ENCODE data around the gene SMLR1.

Gene SMLR1

GRCh38 chr6:130847001-130847910, 20.1 kb downstream of the SMLR1 start:
- in situ Hi-C loops (cut with MboI; ENCODE audit: low sequenced_read_pairs), result loop anchor here (25.0 kb wide), 1 partner anchor 810 kb away; no protein-coding TSS in a partner anchor

- in situ Hi-C loops (cut with MboI; ENCODE audit: low sequenced_read_pairs), result loop anchor here (25.0 kb wide), 1 partner anchor 812 kb away; no protein-coding TSS in a partner anchor
These were observed 21.7 kb downstream of the SMLR1 start for GRCh38 chr6:130848945-130849344.

GRCh38 chr6:130849594-130849993, 22.4 kb downstream of the SMLR1 start:
- in situ Hi-C loops (cut with MboI; ENCODE audit: low sequenced_read_pairs), result loop anchor here (25.0 kb wide), 1 partner anchor 812 kb away; no protein-coding TSS in a partner anchor

- in situ Hi-C loops (cut with MboI; ENCODE audit: low sequenced_read_pairs), result no loop called here
These were observed 23.8 kb downstream of the SMLR1 start for GRCh38 chr6:130851026-130851425.

- in situ Hi-C loops (cut with MboI; ENCODE audit: low sequenced_read_pairs), result no loop called here
These were observed 25.8 kb downstream of the SMLR1 start for GRCh38 chr6:130852844-130853554.

- in situ Hi-C loops (cut with MboI; ENCODE audit: low sequenced_read_pairs), result no loop called here
These were observed 26.5 kb downstream of the SMLR1 start for GRCh38 chr6:130853555-130854183.

GRCh38 chr6:130858054-130858453, 30.8 kb downstream of the SMLR1 start:
- in situ Hi-C loops (cut with MboI; ENCODE audit: low sequenced_read_pairs), result no loop called here

- in situ Hi-C loops (cut with MboI; ENCODE audit: low sequenced_read_pairs), result no loop called here
These were observed 31.4 kb downstream of the SMLR1 start for GRCh38 chr6:130858498-130859160.

GRCh38 chr6:130859161-130859867, 32.1 kb downstream of the SMLR1 start:
- in situ Hi-C loops (cut with MboI; ENCODE audit: low sequenced_read_pairs), result no loop called here

GRCh38 chr6:130862370-130862769, 35.2 kb downstream of the SMLR1 start:
- in situ Hi-C loops (cut with MboI; ENCODE audit: low sequenced_read_pairs), result no loop called here

GRCh38 chr6:130863415-130864230, 36.4 kb downstream of the SMLR1 start:
- in situ Hi-C loops (cut with MboI; ENCODE audit: low sequenced_read_pairs), result no loop called here

- in situ Hi-C loops (cut with MboI; ENCODE audit: low sequenced_read_pairs), result no loop called here
These were observed 37.1 kb downstream of the SMLR1 start for GRCh38 chr6:130864344-130864743.

GRCh38 chr6:130865793-130866192, 38.6 kb downstream of the SMLR1 start:
- in situ Hi-C loops (cut with MboI; ENCODE audit: low sequenced_read_pairs), result no loop called here

- in situ Hi-C loops (cut with MboI; ENCODE audit: low sequenced_read_pairs), result no loop called here
These were observed 42.5 kb downstream of the SMLR1 start for GRCh38 chr6:130869681-130870080.

GRCh38 chr6:130870179-130870880, 43.1 kb downstream of the SMLR1 start:
- in situ Hi-C loops (cut with MboI; ENCODE audit: low sequenced_read_pairs), result no loop called here

- in situ Hi-C loops (cut with MboI; ENCODE audit: low sequenced_read_pairs), result no loop called here
These were observed 45.3 kb downstream of the SMLR1 start for GRCh38 chr6:130872250-130873095.

- in situ Hi-C loops (cut with MboI; ENCODE audit: low sequenced_read_pairs), result no loop called here
These were observed 46.5 kb downstream of the SMLR1 start for GRCh38 chr6:130873746-130874145.

- in situ Hi-C loops (cut with MboI; ENCODE audit: low sequenced_read_pairs), result loop anchor here (10.0 to 25.0 kb wide), 2 partner anchors 245 to 657 kb away; no protein-coding TSS in a partner anchor
These were observed 52.6 kb downstream of the SMLR1 start for GRCh38 chr6:130879826-130880225.
